ENCODE measurements around the gene TTC17.

DNA sequence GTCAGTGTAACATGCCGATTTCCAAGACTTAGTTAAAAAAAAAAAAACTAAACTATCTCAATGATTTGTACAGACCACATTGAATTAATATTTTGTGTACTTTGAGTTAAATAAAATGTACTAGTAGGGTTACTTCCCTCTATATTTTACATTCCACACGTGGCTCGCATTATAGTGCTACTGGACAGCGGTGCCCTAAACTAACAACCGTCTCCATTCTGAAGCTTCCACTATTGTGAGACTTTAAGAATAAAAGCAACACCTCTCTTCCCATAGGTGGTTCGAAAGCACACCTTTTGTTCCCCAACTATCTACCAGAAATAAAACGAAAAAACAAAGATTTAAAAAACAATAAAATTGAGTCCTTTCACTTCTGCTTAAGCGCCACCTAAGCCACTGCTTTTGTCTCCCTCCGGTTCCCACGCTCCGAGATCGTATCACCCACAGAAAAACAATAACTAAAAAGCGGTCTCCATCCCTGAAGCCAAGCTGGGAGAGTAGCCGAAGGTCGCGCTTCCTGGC, 380 bp upstream of the TTC17 start:
- TF ChIP-seq, protein P1, sequence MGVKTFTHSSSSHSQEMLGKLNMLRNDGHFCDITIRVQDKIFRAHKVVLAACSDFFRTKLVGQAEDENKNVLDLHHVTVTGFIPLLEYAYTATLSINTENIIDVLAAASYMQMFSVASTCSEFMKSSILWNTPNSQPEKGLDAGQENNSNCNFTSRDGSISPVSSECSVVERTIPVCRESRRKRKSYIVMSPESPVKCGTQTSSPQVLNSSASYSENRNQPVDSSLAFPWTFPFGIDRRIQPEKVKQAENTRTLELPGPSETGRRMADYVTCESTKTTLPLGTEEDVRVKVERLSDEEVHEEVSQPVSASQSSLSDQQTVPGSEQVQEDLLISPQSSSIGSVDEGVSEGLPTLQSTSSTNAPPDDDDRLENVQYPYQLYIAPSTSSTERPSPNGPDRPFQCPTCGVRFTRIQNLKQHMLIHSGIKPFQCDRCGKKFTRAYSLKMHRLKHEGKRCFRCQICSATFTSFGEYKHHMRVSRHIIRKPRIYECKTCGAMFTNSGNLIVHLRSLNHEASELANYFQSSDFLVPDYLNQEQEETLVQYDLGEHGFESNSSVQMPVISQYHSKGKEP (tag by site-specific recombination; IDR thresholded peaks at IDR 0.05): no peak
- TF ChIP-seq ZNF266 (tag by site-specific recombination; IDR thresholded peaks at IDR 0.05; ENCODE audit: low read depth) (no peak), ZNF157 (tag by site-specific recombination; IDR thresholded peaks at IDR 0.05) (no peak), SP2 (tag by site-specific recombination; IDR thresholded peaks at IDR 0.05) (no peak), CTCF (tag by site-specific recombination; IDR thresholded peaks at IDR 0.05) (no peak)
- TF ChIP-seq, protein P2, sequence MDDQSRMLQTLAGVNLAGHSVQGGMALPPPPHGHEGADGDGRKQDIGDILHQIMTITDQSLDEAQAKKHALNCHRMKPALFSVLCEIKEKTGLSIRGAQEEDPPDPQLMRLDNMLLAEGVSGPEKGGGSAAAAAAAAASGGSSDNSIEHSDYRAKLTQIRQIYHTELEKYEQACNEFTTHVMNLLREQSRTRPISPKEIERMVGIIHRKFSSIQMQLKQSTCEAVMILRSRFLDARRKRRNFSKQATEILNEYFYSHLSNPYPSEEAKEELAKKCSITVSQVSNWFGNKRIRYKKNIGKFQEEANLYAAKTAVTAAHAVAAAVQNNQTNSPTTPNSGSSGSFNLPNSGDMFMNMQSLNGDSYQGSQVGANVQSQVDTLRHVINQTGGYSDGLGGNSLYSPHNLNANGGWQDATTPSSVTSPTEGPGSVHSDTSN (CRISPR knock-in tag; IDR thresholded peaks at IDR 0.05): no peak
- TF ChIP-seq, protein P3, sequence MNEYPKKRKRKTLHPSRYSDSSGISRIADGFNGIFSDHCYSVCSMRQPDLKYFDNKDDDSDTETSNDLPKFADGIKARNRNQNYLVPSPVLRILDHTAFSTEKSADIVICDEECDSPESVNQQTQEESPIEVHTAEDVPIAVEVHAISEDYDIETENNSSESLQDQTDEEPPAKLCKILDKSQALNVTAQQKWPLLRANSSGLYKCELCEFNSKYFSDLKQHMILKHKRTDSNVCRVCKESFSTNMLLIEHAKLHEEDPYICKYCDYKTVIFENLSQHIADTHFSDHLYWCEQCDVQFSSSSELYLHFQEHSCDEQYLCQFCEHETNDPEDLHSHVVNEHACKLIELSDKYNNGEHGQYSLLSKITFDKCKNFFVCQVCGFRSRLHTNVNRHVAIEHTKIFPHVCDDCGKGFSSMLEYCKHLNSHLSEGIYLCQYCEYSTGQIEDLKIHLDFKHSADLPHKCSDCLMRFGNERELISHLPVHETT (tag by site-specific recombination; IDR thresholded peaks at IDR 0.05): no peak
